WTC11 (cell line): Measurements from ENCODE around the gene NQO1. TPM values are rescaled to one million over a fixed set of nuclear protein-coding genes. Genes with fewer than 3 reads are reported as not detected.
A peak's percentile ranks its signal among the peaks of the same experiment; 100 is the strongest.

Source experiments
- ATAC-seq: fragments of 200-7000 bp; cut with Tn5 transposase; 2 replicates; pipeline ENCODE4 v1.10.0; 2021; ENCODE audit warnings: mild to moderate bottlenecking, moderate library complexity
- CTCF ChIA-PET: fragments of 300-600 bp; sonication (Branson Sonifier 250); formaldehyde crosslinking; loops from one replicate; lab custom pipeline; 2021; ENCODE audit warnings: antibody characterized with exemption; lab: Charles Lee
- POLR2A ChIA-PET: fragments of 350-600 bp; sonication (Branson Sonifier 250); formaldehyde crosslinking; loops from one replicate; lab custom pipeline; 2021; ENCODE audit warnings: antibody characterized with exemption; lab: Charles Lee
- DNase-seq: peaks from one replicate; pipeline ENCODE4 v3.0.0; 2021; ENCODE audit warnings: low spot score
- H3K27ac Mint-ChIP-seq: 2 replicates; pipeline ENCODE4 v1.8.0; 2021; ENCODE audit warnings: mixed read lengths
- H3K27me3 Mint-ChIP-seq: 2 replicates; pipeline ENCODE4 v1.8.0; 2021; ENCODE audit warnings: low read depth, mild to moderate bottlenecking, moderate library complexity, mixed read lengths
- H3K36me3 Mint-ChIP-seq: 2 replicates; pipeline ENCODE4 v1.8.0; 2021; ENCODE audit warnings: mixed read lengths
- H3K4me1 Mint-ChIP-seq: 2 replicates; pipeline ENCODE4 v1.8.0; 2022; ENCODE audit warnings: mixed read lengths
- H3K4me3 Mint-ChIP-seq: 2 replicates; pipeline ENCODE4 v1.8.0; 2021; ENCODE audit warnings: mild to moderate bottlenecking, moderate library complexity, mixed read lengths
- H3K9me3 Mint-ChIP-seq: 2 replicates; pipeline ENCODE4 v1.8.0; 2021; ENCODE audit warnings: mixed read lengths
- CREB1 ChIP-seq: sonication (generic); formaldehyde crosslinking; IDR thresholded peaks from 2 replicates; pipeline ENCODE4 v1.8.0; 2023; ENCODE audit warnings: mild to moderate bottlenecking, missing genetic modification reagents
- CREM ChIP-seq: sonication (generic); formaldehyde crosslinking; IDR thresholded peaks from 2 replicates; pipeline ENCODE4 v1.8.1; 2022; ENCODE audit warnings: mild to moderate bottlenecking, missing genetic modification reagents, moderate library complexity
- CTCF ChIP-seq: fragments of 200-600 bp; IDR thresholded peaks from 2 replicates; pipeline ENCODE4 v1.8.0; 2022; ENCODE audit warnings: antibody characterized with exemption
- E2F5 ChIP-seq: sonication (generic); formaldehyde crosslinking; IDR thresholded peaks from 2 replicates; pipeline ENCODE4 v1.8.1; 2022; ENCODE audit warnings: mild to moderate bottlenecking, moderate library complexity, missing genetic modification reagents
- EMX1 ChIP-seq: fragments of 250-450 bp; sonication (Bioruptor Pico); IDR thresholded peaks from 2 replicates; pipeline ENCODE4 v1.8.0; 2021; ENCODE audit warnings: mild to moderate bottlenecking
- ERG ChIP-seq: fragments of 250-450 bp; sonication (Bioruptor Pico); IDR thresholded peaks from 2 replicates; pipeline ENCODE4 v1.8.0; 2021; ENCODE audit warnings: mild to moderate bottlenecking
- FOXJ3 ChIP-seq: sonication (generic); formaldehyde crosslinking; IDR thresholded peaks from 2 replicates; pipeline ENCODE4 v1.9.0; 2021; ENCODE audit warnings: missing genetic modification reagents, mild to moderate bottlenecking, borderline replicate concordance
- GTF2I ChIP-seq: fragments of 250-450 bp; sonication (Bioruptor Pico); conservative IDR thresholded peaks from 2 replicates; pipeline ENCODE4 v1.4.0; 2021; ENCODE audit warnings: mild to moderate bottlenecking
- HMGA2 ChIP-seq: fragments of 250-450 bp; sonication (Bioruptor Pico); IDR thresholded peaks from 2 replicates; pipeline ENCODE4 v1.4.0; 2021; ENCODE audit warnings: mild to moderate bottlenecking, moderate library complexity
- HMGXB4 ChIP-seq: sonication (generic); formaldehyde crosslinking; IDR thresholded peaks from 2 replicates; pipeline ENCODE4 v1.8.1; 2023; ENCODE audit warnings: mild to moderate bottlenecking, moderate library complexity, missing genetic modification reagents
- IRF1 ChIP-seq: sonication (generic); formaldehyde crosslinking; IDR thresholded peaks from 2 replicates; pipeline ENCODE4 v1.8.0; 2023; ENCODE audit warnings: missing genetic modification reagents
- JUN ChIP-seq: sonication (generic); formaldehyde crosslinking; IDR thresholded peaks from 2 replicates; pipeline ENCODE4 v1.8.0; 2023; ENCODE audit warnings: mild to moderate bottlenecking, missing genetic modification reagents
- NR2C2 ChIP-seq: sonication (generic); formaldehyde crosslinking; IDR thresholded peaks from 2 replicates; pipeline ENCODE4 v1.8.0; 2022; ENCODE audit warnings: mild to moderate bottlenecking, missing genetic modification reagents
- RELA ChIP-seq: sonication (generic); formaldehyde crosslinking; IDR thresholded peaks from 2 replicates; pipeline ENCODE4 v1.8.1; 2022; ENCODE audit warnings: missing genetic modification reagents, mild to moderate bottlenecking, borderline replicate concordance
- SOX15 ChIP-seq: fragments of 250-450 bp; sonication (Bioruptor Pico); IDR thresholded peaks from 2 replicates; pipeline ENCODE4 v1.9.0; 2021; ENCODE audit warnings: mild to moderate bottlenecking
- ZBTB43 ChIP-seq: sonication (generic); formaldehyde crosslinking; IDR thresholded peaks from 2 replicates; pipeline ENCODE4 v1.8.1; 2023; ENCODE audit warnings: mild to moderate bottlenecking, missing genetic modification reagents
- ZNF232 ChIP-seq: sonication (generic); formaldehyde crosslinking; IDR thresholded peaks from 2 replicates; pipeline ENCODE4 v1.8.0; 2022; ENCODE audit warnings: mild to moderate bottlenecking, missing genetic modification reagents
- total RNA-seq: library from RNA; stranded (reverse); gene quantifications from 3 replicates; pipeline ENCODE4 v1.2.3, GENCODE V29; 2021

Gene NQO1
- total RNA-seq, 1 experiment from 2014 or later: 38.9 TPM

- ChIA-PET CTCF (no interaction called here), POLR2A (no interaction called here)
- Mint-ChIP-seq H3K4me1 (no peaks in the 10 kb centered on the region; the same call in 1 of the 2 replicates), H3K9me3 (peaks cover 19% of the 10 kb centered on the region), H3K4me3 (no peak overlapping the region), H3K27ac (no peak overlapping the region), H3K27me3 (no peaks in the 10 kb centered on the region), H3K36me3 (peaks cover 11% of the 10 kb centered on the region)
- ATAC-seq (no peak), DNase-seq (no peak)
- TF ChIP-seq E2F5 (no peak), IRF1 (CRISPR knock-in tag) (no peak)
Observed at GRCh38 chr16:69775563-69775962, 49.2 kb upstream of the NQO1 start.

GRCh38 chr16:69773260-69773947 is 47.0 kb upstream of the NQO1 start:
- no peak overlapping the region for H3K4me3 Mint-ChIP-seq
- H3K27me3 Mint-ChIP-seq: no peaks in the 10 kb centered on the region
- ATAC-seq: no peak
- TF ChIP-seq HMGXB4 (CRISPR knock-in tag) (no peak), JUN (CRISPR knock-in tag) (no peak), FOXJ3 (no peak), CTCF (no peak), ERG (CRISPR knock-in tag) (no peak), NR2C2 (CRISPR knock-in tag) (no peak), ZNF232 (no peak), CREM (no peak), GTF2I (CRISPR knock-in tag) (no peak), EMX1 (CRISPR knock-in tag) (no peak), HMGA2 (CRISPR knock-in tag) (no peak), ZBTB43 (CRISPR knock-in tag) (no peak), RELA (CRISPR knock-in tag) (no peak), SOX15 (no peak), CREB1 (CRISPR knock-in tag) (no peak)
- ChIA-PET CTCF (interaction anchor here (0.7 to 1.3 kb wide), 3 partner anchors 19 to 375 kb away, joined by 3 to 5 read pairs (median 3); partner anchors contain the start of gene NOB1), POLR2A (no interaction called here)
- peaks cover 11% of the 10 kb centered on the region for H3K36me3 Mint-ChIP-seq
- no peaks in the 10 kb centered on the region; the same call in 1 of the 2 replicates for H3K4me1 Mint-ChIP-seq
- DNase-seq: no peak
- peak overlapping the region; percentile 65; the same call in 1 of the 2 replicates for H3K27ac Mint-ChIP-seq
- H3K9me3 Mint-ChIP-seq: peaks cover 19% of the 10 kb centered on the region
